NK-92 (cell line): ENCODE measurements around the gene GTF2A1L.
"Not testable (repeated sequence)": the region's sequence is repeated elsewhere in the genome, so short reads cannot be mapped to it uniquely, and the experiment has no call there.

Source experiments
- DNase-seq: peaks from one replicate; lab custom pipeline; 2025; ENCODE audit not compliant: unreplicated experiment; lab: John Stamatoyannopoulos, UW

Gene GTF2A1L

DNA sequence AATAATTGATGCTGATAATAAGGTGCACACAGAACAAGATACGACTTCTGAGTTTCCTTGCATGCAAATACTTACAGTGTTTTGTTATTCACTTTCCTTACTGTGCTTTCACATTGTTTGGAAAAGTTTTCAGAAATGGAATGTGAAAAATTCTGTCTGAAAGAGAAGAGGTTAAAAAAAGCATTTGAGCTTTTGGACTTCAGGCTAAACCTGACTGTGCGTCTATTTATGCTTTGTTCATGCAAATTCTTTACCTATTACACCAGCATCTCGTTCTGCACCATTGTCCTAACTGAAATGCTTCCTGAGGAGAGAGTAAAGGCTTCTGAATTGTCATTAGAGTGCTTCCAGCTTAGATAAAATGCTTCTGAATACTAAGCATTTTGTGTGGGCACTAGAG, 76.5 kb downstream of the GTF2A1L start:
- DNase-seq = no peak

DNA sequence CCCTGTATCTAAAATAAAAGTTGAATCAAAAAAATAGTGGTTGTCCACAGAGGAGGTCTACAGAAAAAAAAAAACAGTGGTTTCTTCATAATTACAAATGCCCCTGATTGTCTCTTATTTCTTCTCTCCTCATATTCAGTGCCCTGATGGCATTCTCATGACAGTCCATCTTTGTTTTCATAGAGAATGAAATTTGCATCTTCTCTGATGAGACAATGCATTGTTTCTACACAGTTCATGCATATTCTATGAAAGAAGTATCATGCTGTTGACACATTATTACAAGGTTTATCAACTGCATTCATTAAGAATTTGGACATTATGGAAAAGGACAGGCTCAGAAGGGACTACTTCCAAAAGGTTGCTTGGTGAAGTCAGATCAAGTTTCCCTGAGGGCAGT, 78.3 kb downstream of the GTF2A1L start:
- DNase-seq = no peak

DNA sequence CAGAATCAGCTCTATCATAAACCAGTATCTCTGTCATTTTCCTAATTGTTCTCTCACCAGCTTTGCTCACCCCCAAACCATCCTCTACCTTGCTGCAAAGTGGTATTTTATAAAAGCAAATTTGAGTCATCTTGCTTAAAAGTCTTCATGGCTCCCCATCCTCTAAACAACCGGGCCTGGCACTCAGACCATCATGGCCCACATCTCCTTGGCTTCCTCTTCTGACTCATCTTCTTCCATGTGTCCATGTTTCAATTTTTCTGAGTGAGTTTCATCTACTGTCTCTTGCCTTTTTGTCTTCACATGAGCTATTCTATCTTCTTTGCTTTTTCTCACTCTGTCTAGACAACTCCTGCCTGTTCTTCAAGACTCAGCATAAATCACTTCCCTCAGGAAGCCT, 79.2 kb downstream of the GTF2A1L start:
- no peak for DNase-seq

DNA sequence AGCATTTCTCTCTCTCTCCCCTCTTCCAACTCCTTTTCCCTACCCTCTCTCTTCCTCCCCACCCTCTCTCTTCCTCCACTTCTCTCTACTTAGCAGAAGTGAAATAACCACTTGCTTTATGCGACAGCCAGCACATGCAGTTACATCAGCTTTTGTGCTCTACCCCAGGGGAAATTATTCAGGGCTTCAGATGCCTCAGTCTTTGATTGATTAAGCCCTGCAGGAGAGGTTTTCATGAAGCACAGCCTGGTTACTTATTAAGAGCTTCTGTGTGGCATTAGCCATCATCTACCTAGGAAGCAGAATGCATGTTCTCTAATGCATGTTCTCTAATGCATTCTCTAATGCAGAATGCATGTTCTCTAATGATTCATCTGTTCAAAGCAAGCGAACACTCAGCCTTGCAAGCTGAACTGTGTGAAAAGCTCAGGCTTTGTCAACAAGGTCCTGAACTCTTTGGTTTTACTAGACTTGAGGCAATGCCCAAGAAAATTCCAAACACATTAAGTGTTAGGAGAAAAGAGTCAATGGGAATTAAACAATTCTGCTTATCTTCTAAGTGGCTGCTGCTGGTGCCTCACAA, 81.8 kb downstream of the GTF2A1L start:
- no peak for DNase-seq

DNA sequence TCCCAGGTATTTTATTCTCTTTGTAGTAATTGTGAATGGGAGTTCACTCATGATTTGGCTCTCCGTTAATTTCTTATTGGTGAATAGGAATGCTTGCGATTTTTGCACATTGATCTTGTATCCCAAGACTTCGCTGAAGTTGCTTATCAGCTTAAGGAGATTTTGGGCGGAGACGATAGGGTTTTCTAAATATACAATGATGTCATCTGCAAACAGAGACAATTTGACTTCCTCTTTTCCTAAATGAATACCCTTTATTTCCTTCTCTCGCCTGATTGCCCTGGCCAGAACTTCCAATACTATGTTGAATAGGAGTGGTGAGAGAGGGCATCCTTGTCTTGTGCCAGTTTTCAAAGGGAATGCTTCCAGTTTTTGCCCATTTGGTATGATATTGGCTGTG, 86.0 kb downstream of the GTF2A1L start:
- not testable (repeated sequence) for DNase-seq

DNA sequence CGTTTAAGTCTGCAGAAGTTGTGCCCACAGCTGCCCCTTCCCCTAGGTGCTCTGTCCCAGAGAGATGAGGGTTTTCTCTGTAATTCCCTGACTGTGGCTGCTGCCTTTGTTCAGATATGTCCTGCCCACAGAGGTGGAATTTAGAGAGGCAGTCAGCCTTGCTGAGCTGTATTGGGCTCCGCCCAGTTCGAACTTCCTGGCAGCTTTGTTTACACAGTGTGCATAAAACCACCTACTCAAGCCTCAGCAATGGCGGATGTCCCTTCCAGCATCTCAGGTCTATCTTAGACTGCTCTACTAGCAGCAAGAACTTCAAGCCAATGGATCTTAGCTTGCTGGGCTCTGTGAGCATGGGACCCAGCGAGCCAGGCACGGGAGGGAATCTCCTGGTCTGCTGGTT, 89.8 kb downstream of the GTF2A1L start:
- DNase-seq = no peak

DNA sequence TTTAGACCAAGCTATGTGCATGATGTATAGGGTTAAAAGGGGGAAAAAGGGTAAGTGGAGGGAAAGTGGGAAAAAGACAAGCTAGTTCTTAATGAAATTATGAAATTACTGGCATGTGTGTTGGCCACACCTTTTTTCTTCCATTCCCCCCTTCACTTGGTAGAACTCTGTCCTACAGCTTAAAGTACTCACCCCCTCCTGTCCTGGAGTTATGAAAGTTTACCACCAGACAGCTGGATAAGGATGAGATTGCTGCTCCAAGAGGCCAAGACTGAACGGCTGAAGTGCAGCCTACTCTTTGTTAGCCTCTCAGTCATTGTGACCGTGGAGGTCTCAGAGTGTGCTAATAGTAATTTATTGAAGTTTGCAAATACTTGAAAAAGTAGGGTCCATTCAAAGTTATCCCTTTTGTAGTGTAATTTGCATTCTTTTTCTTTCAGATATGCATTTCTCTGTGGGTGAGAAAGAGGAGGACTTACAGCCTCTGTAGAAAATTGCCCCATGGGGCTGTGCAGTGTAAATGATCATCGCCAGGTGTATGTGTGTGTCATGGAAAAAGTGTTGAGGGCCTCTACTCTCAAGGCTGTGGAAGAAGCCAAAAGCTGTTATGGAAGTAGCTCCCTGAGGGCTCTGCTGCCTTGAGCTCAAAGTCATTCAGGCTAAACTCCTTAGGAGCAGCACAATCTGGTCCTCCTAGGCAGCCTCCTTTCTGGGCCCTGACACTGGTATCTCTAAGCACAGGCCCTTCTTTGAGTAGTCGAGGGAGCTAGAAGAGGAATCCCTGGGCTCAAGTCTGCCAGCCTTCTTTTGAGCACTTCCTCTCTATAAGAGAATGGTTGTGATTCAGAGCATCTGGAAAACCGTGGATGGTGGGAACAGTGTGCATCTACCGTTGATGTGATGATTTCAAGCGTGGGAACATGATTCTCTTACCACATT, 91.7 kb downstream of the GTF2A1L start:
- no peak for DNase-seq

DNA sequence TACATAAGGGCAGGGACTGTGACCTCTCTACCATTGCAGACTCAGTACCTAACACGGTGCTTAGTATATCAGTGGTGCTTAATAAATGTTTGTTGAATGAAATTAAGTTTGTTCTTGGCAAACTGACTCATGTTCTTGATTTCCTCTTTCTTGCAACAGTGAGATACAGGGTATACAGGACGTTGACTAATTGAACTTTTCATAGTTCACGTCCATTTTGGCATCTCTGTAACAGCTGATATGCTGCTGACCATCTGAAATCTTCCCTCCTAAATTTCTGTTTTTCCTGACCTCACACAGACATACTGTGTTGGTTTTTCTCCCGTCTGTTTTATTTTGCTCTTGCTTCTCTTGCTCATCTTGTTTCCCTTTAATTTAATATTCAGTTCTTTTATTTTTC, 93.7 kb downstream of the GTF2A1L start:
- DNase-seq = no peak

DNA sequence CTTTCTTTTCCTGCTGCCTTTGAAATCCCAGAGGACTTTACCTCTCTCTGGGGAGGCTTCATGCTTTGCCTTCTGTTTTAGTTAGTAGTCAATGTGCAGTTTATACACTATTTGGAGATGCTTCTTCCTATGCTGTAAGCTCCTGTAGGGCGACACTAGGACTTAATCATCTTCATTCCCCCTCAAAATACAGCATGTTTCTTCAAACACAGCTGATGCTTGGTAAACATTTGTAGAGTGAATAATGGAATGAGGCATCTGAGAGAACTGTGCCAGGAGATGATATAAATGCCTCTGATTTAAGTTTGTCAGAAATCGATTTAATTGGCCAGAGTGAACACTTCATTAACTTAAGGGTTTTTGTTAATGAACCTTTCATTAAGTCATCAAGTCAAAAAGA, 94.5 kb downstream of the GTF2A1L start:
- no peak for DNase-seq

DNA sequence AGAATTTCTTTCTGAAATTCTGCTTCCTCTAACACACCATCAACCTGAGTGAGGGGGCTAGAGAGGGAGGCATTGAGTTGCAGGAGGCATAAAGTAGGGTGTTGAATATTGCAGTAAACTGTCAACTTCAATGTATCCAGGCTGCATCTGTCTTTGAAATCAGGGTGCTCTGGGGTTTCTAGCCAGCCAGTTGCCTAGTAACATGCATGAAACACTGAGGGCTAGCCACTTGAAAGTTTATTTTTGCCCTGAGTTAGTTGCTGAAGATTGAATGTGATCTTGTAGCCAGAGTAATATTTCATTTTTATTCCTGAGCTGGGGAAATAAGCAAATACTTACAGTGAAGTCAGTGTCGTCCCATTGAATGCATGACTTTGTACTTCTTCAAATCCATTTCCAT, 96.0 kb downstream of the GTF2A1L start:
- DNase-seq = no peak

DNA sequence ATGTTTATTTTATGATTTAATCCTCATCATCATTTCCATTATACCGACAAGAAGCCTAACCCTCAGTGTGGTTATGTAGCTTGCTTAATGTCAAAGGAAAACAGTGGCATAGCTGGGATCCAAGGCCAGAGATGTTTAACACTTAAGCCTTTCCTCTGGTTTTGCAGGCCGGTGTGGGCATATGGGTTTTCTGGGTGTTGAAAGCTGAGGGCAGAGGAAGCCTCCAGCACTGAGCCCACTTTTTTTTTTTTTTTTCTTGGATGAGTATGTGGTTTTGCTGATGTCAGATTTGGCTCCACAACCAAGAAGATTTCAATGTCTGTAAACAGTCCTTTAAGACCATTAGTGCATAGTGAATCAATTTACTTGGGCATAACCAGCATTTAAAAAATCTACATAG, 96.6 kb downstream of the GTF2A1L start:
- DNase-seq = no peak

DNA sequence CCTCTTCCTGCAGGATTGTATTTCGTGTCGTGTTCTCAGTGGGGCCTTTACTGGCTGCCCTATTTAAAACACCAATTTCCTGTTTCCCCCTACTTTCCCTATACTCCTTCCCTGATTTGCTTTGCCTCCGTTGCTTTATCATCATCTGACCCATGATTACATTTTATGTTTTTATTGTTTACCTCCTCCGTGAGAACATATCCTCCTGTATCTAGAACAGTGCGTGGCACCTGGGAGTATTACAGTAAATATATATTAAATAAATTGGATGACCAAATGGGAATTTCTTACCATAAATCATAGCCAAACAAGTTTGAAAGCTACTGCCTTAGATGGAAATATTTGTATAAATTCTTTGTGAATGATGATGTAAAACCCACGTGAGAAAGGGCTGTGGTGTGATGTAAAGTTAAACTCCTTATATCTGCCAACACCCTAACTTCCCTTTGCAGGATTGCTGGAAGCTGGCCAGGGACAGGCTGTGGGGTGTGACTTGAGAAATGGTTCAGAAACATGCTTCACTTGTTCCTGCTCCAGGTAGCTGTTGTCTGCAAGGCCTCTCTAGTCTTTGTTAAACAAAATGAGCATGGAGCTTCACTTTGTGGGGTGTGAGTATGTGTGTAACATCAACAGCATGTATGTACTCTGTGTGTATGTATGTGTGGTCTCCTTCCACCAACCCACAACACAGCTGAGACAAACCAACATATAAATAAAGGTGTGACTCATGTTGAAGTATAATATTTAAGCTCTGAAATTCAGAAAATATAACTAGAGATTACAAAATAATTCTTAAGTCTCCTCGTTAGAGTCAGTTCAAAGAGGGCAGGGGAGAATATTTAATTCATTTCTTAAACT, 97.6 kb downstream of the GTF2A1L start:
- no peak for DNase-seq

DNA sequence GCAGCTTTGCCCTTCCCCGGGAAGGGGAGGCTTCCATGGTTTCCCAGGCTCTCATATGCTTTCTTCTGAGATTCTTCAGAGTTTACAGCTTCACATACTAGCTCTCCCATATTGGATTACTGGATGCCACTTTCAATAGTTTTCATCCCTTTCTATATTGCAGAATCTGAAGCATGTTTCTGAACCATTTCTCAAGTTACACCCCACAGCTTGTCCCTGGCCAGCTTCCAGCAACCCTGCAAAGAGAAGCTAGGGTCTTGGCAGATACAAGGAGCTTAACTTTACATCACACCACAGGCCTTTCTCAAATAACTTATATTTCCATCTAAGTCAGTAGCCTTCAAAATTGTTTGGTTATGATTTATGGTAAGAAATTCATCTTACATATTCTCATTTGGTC, 98.3 kb downstream of the GTF2A1L start:
- no peak for DNase-seq

DNA sequence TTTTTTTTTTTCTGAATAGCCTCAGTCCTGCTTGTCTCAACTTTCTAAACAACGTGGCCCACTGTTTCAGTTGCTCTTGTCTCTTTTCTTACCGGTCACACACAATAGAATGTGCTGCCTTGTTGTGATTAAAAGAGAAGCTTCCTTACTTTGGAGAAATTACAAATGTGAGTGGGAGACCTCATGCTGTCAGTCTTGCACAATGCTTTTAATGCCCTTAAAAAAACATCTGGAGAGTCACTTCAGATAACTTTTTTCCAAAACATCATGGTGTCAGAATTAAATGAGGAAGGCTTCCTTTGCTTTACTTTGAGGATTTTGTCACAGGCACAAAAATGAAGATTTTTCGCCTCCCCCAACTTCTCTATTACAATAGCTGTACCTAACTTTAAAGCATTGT, 100.2 kb downstream of the GTF2A1L start:
- DNase-seq = no peak

DNA sequence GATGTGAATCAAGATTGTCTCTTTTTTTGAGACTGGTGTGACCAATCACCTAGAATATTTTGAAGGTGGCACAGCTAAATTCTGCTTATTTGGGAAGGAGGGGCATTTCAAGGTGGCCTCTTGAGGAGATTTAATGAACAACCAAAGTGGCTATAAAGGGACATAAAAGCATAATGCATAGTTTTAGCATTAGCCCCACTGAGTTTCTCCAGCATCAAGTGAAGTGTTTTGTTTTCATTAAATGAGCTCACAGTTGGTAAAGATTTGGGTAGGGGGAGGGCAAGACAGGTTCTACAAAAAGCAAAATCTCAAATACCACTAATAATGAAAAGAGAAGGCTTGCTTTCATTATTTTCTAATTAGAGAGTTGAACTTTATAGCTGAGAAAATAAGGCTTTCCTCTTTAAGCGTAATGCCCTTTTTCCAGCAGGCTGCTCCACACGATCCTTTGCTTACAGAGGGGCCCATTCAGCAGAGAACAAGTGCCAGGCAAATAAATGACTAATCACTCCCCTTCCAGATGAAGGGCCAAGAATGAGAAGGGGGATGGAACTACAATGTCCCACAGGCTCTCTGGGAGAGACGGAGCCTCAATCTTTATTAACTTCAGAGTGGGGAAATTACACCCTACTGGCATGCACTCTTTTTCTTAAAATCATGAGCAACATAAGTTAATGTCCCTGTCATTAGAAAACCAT, 102.0 kb downstream of the GTF2A1L start:
- DNase-seq = no peak

DNA sequence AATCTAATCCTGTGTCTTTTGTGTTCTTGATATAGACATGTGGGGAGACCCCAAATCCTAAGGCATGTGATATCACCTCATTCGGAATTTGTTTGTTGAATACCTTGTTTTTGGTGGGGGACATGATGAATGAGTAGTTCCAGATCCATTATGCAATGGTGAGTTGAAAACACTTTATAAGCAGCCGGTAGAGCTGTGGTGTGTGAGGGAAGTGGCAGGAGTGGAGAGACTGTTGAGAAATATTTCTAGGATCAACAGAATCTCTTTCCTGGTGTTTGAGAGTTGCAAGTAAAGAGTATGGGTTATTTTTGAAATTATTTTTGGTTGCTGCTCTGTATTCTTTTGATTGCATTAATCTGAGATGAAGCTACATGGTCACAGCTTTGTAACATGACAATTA, 103.5 kb downstream of the GTF2A1L start:
- no peak for DNase-seq

DNA sequence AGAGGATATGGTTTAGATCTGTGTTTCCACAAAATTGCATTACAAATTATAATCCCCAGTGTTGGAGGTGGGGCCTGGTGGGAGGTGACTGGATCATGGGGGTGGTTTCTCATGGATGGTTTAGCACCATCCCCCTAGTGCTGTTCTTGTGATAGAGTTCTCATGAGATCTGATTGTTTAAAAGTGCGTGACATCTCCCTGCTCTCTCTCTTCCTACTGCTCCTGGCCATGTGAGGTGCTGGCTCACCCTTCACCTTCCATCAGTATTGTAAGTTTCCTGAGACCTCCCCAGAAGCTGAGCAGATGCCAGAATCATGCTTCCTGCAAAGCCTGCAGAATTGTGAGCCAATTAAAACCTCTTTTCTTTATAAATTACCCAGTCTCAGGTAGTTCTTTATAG, 104.7 kb downstream of the GTF2A1L start:
- no peak for DNase-seq

DNA sequence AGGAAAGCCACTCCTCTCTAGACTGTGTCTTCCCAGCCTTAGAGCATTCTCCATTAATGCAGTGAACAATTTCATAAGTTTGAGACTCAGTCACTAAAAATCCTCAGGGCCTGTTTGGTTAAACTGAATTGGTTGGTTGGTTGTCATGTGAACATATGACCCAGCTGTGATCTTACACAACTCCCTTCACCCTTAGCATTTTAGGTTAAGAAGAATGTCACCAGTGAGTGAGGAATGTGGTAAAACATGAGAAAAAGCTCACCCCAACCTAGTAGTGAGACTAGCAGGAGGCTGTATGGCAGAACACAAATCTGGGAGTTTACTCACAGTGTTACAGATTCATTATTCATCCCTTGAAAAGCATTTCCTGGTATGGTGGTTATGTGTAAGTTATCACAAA, 105.5 kb downstream of the GTF2A1L start:
- no peak for DNase-seq

DNA sequence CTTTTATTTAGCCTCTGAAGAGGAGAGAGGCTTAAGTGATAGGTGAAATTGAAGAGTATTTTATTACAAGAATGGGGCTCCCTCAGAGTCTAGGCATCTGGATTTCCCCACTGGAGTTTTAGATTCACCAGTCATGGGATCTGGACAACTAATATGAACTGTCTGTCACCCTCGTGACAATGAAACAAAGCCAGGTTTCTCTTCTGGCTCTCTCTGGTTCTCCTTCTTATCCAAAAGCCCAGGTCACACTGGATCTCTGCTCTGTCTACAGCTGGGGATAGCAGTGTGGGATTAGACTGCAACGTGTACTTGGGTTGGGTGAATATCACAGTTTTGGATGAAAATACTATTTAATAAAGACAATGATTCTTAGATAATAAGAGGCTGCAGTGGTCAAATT, 106.6 kb downstream of the GTF2A1L start:
- no peak for DNase-seq

DNA sequence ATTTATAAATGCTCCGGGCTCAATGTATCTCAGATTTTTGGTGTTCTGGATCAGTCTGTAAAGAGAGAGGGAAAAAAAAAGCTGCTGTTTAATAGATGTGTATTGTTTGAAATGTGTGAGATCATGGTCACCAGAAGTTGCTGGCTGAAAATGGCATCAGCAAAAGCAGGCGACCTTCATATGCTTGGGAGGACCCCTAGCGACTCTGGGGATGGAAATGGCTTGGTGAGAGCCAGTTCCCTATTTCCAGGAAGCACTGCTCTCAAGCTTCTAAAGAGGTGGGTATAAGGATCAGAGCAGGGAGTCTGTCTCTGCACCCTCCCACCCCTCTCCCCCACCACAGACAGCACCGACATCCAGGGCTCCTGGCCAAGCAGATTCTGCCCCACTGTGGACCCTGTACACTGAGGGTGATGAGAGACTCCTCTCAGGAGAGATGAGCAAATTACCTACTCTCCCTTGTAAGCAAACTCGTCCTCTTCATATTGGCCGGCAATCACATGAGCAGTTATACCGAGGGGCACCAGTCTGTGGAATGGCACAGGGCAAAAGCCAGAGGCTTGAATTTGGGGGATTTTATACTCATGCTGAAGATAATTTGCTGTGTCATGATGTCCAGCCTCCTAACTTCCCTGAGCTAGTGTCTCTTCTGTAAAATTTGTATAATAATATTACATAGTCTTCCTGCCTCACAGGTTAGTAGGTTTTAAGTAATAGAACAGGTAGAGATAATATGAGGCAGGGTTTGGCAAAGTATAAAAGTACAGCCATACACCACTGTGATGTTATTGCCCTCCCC, 108.2 kb downstream of the GTF2A1L start:
- no peak for DNase-seq
